OCI-LY1 (cell line): ENCODE data around the gene PRSS56.

Source experiments
- H2AFZ ChIP-seq: fragments of 200-600 bp; sonication (generic), shearing (Covaris generic); 2 replicates; pipeline ENCODE4 v1.6.0; 2014; ENCODE audit warnings: antibody characterized with exemption, mild to moderate bottlenecking, low read length
- H3F3A ChIP-seq: fragments of 200-600 bp; sonication (generic), shearing (Covaris generic); 2 replicates; pipeline ENCODE4 v1.6.0; 2014; ENCODE audit warnings: mild to moderate bottlenecking, antibody characterized with exemption, low read length, moderate library complexity; ENCODE audit not compliant: insufficient read depth
- H3K27ac ChIP-seq: fragments of 200-600 bp; sonication (generic); 2 replicates; pipeline ENCODE4 v1.5.1; 2014; ENCODE audit warnings: low read length, mixed run types, mild to moderate bottlenecking, low read depth; ENCODE audit not compliant: poor library complexity, severe bottlenecking
- H3K27me3 ChIP-seq: fragments of 200-600 bp; sonication (generic); 2 replicates; pipeline ENCODE4 v1.6.0; 2014; ENCODE audit warnings: antibody characterized with exemption, mild to moderate bottlenecking, low read length, moderate library complexity; ENCODE audit not compliant: insufficient read depth
- H3K36me3 ChIP-seq: fragments of 200-600 bp; sonication (generic); 2 replicates; pipeline ENCODE4 v1.6.1; 2014; ENCODE audit warnings: mild to moderate bottlenecking, antibody characterized with exemption, low read length, moderate library complexity, mixed read lengths; ENCODE audit not compliant: insufficient read depth
- H3K4me1 ChIP-seq: fragments of 200-600 bp; sonication (generic); 2 replicates; pipeline ENCODE4 v1.5.1; 2014; ENCODE audit warnings: mild to moderate bottlenecking, low read length, moderate library complexity; ENCODE audit not compliant: insufficient read depth, severe bottlenecking
- H3K4me2 ChIP-seq: fragments of 200-600 bp; sonication (generic), shearing (Covaris generic); 2 replicates; pipeline ENCODE4 v1.6.1; 2014; ENCODE audit warnings: low read length
- H3K4me3 ChIP-seq: fragments of 200-600 bp; sonication (generic); 2 replicates; pipeline ENCODE4 v1.5.1; 2014; ENCODE audit warnings: low read length, low read depth, mild to moderate bottlenecking, mixed read lengths; ENCODE audit not compliant: poor library complexity, severe bottlenecking
- H3K79me2 ChIP-seq: fragments of 200-600 bp; shearing (Covaris generic); 2 replicates; pipeline ENCODE4 v1.6.1; 2016; ENCODE audit warnings: mixed run types, low read length, mixed read lengths; ENCODE audit not compliant: insufficient read depth
- H3K9ac ChIP-seq: fragments of 200-600 bp; sonication (generic), shearing (Covaris generic); 2 replicates; pipeline ENCODE4 v1.6.1; 2014; ENCODE audit warnings: mild to moderate bottlenecking, low read length, mixed read lengths
- H3K9me2 ChIP-seq: fragments of 200-600 bp; sonication (generic), shearing (Covaris generic); 2 replicates; pipeline ENCODE4 v1.6.1; 2014; ENCODE audit warnings: low read depth, mild to moderate bottlenecking, low read length, mixed read lengths
- H3K9me3 ChIP-seq: fragments of 200-600 bp; shearing (Covaris generic); 2 replicates; pipeline ENCODE4 v1.6.1; 2014; ENCODE audit warnings: low read length, mixed read lengths
- H4K20me1 ChIP-seq: fragments of 200-600 bp; sonication (generic), shearing (Covaris generic); 2 replicates; pipeline ENCODE4 v1.6.0; 2016; ENCODE audit warnings: mild to moderate bottlenecking, low read length; ENCODE audit not compliant: insufficient read depth
- CTCF ChIP-seq: fragments of 200-600 bp; sonication (generic), shearing (Covaris generic); IDR thresholded peaks from 2 replicates; pipeline ENCODE4 v1.5.1; 2017; ENCODE audit warnings: mild to moderate bottlenecking, antibody characterized with exemption, low read length, moderate library complexity, mixed read lengths
- EZH2 ChIP-seq: fragments of 200-600 bp; sonication (generic), shearing (Covaris generic); IDR thresholded peaks from 2 replicates; pipeline ENCODE4 v1.8.0; 2017; ENCODE audit warnings: borderline replicate concordance, mixed run types, mild to moderate bottlenecking, antibody characterized with exemption, low read length, moderate library complexity, mixed read lengths

Gene PRSS56

GRCh38 chr2:232520489-232520888, 301 bp downstream of the PRSS56 start:
- no peak overlapping the region for H3K27ac ChIP-seq
- TF ChIP-seq CTCF (no peak), EZH2 (no peak)
- no peak overlapping the region for H3K9ac ChIP-seq
- H2AFZ ChIP-seq = no peak overlapping the region
- H3K4me1 ChIP-seq = no peaks in the 10 kb centered on the region
- H4K20me1 ChIP-seq = no peaks in the 10 kb centered on the region
- H3K27me3 ChIP-seq = peaks cover 3% of the 10 kb centered on the region; the same call in 1 of the 2 replicates
- no peaks in the 10 kb centered on the region for H3K9me2 ChIP-seq
- H3K79me2 ChIP-seq = no peaks in the 10 kb centered on the region
- no peak overlapping the region for H3K4me3 ChIP-seq
- no peaks in the 10 kb centered on the region for H3K36me3 ChIP-seq
- no peak overlapping the region for H3K4me2 ChIP-seq
- H3F3A ChIP-seq = no peaks in the 10 kb centered on the region
- H3K9me3 ChIP-seq = no peaks in the 10 kb centered on the region

- no peaks in the 10 kb centered on the region for H3K36me3 ChIP-seq
- no peaks in the 10 kb centered on the region for H3K79me2 ChIP-seq
- no peak overlapping the region for H3K9ac ChIP-seq
- TF ChIP-seq CTCF (no peak), EZH2 (no peak)
- no peak overlapping the region for H3K4me3 ChIP-seq
- no peak overlapping the region for H3K4me2 ChIP-seq
- H3K27ac ChIP-seq = no peak overlapping the region
- no peaks in the 10 kb centered on the region for H3K9me3 ChIP-seq
- H2AFZ ChIP-seq = no peak overlapping the region
- no peaks in the 10 kb centered on the region for H4K20me1 ChIP-seq
- H3K27me3 ChIP-seq = peaks cover 3% of the 10 kb centered on the region; the same call in 1 of the 2 replicates
- H3K4me1 ChIP-seq = no peaks in the 10 kb centered on the region
- H3K9me2 ChIP-seq = no peaks in the 10 kb centered on the region
- H3F3A ChIP-seq = no peaks in the 10 kb centered on the region
Observed at GRCh38 chr2:232521098-232521497, 910 bp downstream of the PRSS56 start.

- no peak overlapping the region for H3K27ac ChIP-seq
- no peak overlapping the region for H3K9ac ChIP-seq
- TF ChIP-seq EZH2 (no peak), CTCF (peak; percentile 59)
- H3F3A ChIP-seq = no peaks in the 10 kb centered on the region
- H3K36me3 ChIP-seq = no peaks in the 10 kb centered on the region
- H3K4me2 ChIP-seq = no peak overlapping the region
- no peaks in the 10 kb centered on the region for H3K79me2 ChIP-seq
- no peaks in the 10 kb centered on the region for H3K4me1 ChIP-seq
- H4K20me1 ChIP-seq = no peaks in the 10 kb centered on the region
- H3K9me2 ChIP-seq = no peaks in the 10 kb centered on the region
- H3K4me3 ChIP-seq = no peak overlapping the region
- no peak overlapping the region for H2AFZ ChIP-seq
- no peaks in the 10 kb centered on the region for H3K9me3 ChIP-seq
- H3K27me3 ChIP-seq = peaks cover 3% of the 10 kb centered on the region; the same call in 1 of the 2 replicates
Observed at GRCh38 chr2:232521959-232522622, 1.9 kb downstream of the PRSS56 start.
